GM10248 (cell line): Measurements from ENCODE around the gene ERP44.

Experiments
- CTCF ChIA-PET: fragments of 300-600 bp; sonication (Branson Sonifier 250); formaldehyde crosslinking; extraction: SDS; loops from one replicate; lab custom pipeline; 2021; ENCODE audit warnings: antibody characterized with exemption; lab: Yijun Ruan, JAX
- POLR2A ChIA-PET: fragments of 350-650 bp; sonication (Branson Sonifier 250); formaldehyde crosslinking; extraction: SDS; loops from one replicate; lab custom pipeline; 2020; ENCODE audit warnings: antibody characterized with exemption; lab: Yijun Ruan, JAX
- DNase-seq: peaks from one replicate; pipeline ENCODE4 v3.0.0; 2012; ENCODE audit errors: extremely low spot score
- CTCF ChIP-seq: IDR thresholded peaks from 2 replicates; pipeline ENCODE4 v1.5.1; 2012; ENCODE audit warnings: mild to moderate bottlenecking, low read depth; ENCODE audit errors: extremely low read depth, missing control alignments, control extremely low read depth

The ERP44 gene

DNA sequence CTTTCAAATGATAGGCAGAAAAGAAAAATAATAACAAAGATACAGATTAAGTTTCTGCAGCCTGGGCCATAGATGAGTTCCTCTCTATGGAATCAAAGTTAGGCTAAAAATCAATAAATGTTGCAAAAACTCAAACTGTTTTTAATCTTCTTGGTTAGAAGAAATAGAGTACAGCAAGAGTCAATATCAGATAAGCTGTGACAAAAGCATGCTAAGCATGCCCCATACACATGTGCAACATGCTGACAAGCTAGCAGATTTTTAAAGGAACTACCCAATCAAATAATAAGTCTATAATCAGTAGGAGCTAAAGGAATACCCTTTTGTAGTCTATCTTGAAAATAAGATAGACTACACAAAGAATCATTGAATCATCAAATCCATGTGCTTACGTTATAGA lies 6.7 kb downstream of the ERP44 start:
- DNase-seq = no peak
- ChIA-PET POLR2A (no interaction called here), CTCF (no interaction called here)
- TF ChIP-seq CTCF = no peak

GRCh38 chr9:100091650-100092049 lies 7.2 kb downstream of the ERP44 start:
- DNase-seq = no peak
- POLR2A ChIA-PET = no interaction called here
- CTCF ChIA-PET = no interaction called here
- TF ChIP-seq CTCF = no peak

- DNase-seq = no peak
- ChIA-PET CTCF (interaction anchor here (1.3 kb wide), 1 partner anchor 16 kb away, joined by 4 read pairs; no protein-coding TSS in a partner anchor), POLR2A (no interaction called here)
- no peak for TF ChIP-seq CTCF
Observed at GRCh38 chr9:100090880-100091279, 7.9 kb downstream of the ERP44 start.

GRCh38 chr9:100088202-100088601 lies 10.6 kb downstream of the ERP44 start:
- ChIA-PET POLR2A (no interaction called here), CTCF (no interaction called here)
- no peak for DNase-seq
- TF ChIP-seq CTCF = no peak

DNA sequence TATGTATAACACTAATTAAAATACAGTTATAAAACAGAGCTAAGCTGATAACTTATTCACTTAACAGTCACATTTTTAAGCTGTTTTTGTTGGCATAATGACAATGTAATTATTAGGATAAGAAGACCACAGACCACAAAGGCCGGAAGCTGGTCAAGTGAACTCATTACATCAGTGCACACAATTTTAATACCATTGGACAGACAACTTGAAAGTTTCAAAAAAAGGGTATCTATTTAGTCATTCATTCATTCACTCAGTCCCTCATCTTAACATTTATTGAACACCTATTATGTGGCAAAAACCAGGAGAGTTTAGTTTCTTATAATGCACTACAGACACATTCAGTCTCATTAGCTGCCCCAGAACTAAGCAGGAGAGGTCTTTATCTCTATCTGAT lies 11.6 kb downstream of the ERP44 start:
- CTCF ChIA-PET = interaction anchor here (1.0 to 1.6 kb wide), 5 partner anchors 9 to 136 kb away, joined by 3 to 6 read pairs (median 4); no protein-coding TSS in a partner anchor
- no peak for TF ChIP-seq CTCF
- POLR2A ChIA-PET = interaction anchor here (1.3 kb wide), 1 partner anchor 11 kb away, joined by 8 read pairs; the partner anchor contains the start of gene ERP44
- DNase-seq = no peak

GRCh38 chr9:100086097-100086635 lies 12.6 kb downstream of the ERP44 start:
- DNase-seq = no peak
- TF ChIP-seq CTCF = no peak
- CTCF ChIA-PET = interaction anchor here (1.0 to 1.6 kb wide), 5 partner anchors 12 to 137 kb away, joined by 3 to 6 read pairs (median 4); no protein-coding TSS in a partner anchor
- POLR2A ChIA-PET = interaction anchor here (1.3 kb wide), 1 partner anchor 12 kb away, joined by 8 read pairs; the partner anchor contains the start of gene ERP44
